ENCODE data around the gene HBA1.
"Not testable (repeated sequence)": the region's sequence is repeated elsewhere in the genome, so short reads cannot be mapped to it uniquely, and the experiment has no call there.

The HBA1 gene

DNA sequence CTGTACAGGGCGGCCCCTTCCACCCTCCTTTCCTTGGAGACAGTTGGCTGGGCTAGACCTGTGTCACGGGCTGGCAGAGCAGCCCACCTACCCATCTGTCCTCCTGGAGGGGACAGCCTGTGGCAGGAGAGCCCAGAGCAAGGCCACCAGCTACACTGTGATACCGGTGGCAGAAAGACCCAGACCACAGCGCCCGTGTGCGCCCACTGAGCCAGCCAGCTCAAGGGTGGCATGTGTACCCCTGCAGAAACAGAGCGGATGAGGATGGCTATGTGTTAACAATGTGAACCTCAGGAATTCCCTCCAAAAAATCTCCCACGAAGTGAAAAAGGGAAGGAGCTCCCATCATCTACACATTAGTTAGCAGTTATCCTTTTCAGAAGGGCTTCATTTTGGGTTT is 10.8 kb downstream of the HBA1 start:
- no peak for DNase-seq
- no peak for TF ChIP-seq GATA1 (IDR thresholded peaks at IDR 0.05; ENCODE audit: low read depth, low read length)
- TF ChIP-seq POLR2A (IDR thresholded peaks at IDR 0.05; ENCODE audit: low read length), result no peak

DNA sequence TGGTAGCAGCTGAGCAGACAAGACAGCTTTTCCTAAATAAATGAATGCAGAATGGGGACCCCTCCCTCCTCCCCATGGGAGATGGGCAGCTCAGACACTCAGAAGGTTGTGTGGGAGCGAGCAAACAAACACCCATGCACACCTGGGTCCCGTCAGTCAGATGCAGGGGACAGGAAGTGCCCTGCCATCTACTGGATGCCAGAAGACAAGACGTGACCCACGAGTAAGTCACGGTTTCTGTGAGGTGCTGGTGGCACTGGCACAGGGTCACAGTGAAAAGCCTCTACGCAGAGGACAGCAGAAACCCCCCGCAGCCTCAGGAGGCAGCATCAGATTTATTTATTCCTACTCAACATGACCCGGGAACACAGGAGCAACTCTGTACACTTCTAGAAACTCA is 12.2 kb downstream of the HBA1 start:
- peak; percentile 36 to 47 for DNase-seq
- TF ChIP-seq GATA1 (IDR thresholded peaks at IDR 0.05; ENCODE audit: low read depth, low read length), result no peak
- no peak for TF ChIP-seq POLR2A (IDR thresholded peaks at IDR 0.05; ENCODE audit: low read length)

GRCh38 chr16:189604-190186 is 13.2 kb downstream of the HBA1 start:
- DNase-seq, result no peak
- TF ChIP-seq POLR2A (IDR thresholded peaks at IDR 0.05; ENCODE audit: low read length), result no peak
- TF ChIP-seq GATA1 (IDR thresholded peaks at IDR 0.05; ENCODE audit: low read depth, low read length), result no peak

DNA sequence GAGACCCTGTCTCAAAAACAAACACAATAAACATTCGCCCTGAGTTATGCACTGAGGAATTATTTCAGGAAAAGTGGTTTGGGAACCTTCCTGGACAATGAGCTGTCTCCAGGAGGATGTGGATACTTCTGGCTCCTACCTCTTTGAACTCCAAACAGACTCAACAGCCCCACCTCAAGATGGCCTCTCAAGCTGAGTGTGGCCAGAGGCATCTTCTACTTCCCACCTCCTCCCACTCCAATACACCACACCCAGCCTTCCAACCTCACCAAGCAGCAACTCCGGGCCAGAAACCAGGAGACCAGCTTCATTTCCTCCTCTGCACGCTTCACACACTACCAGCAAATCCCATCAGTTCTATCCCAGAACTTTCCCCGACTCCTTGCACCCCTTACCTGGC is 15.4 kb downstream of the HBA1 start:
- DNase-seq, result no peak
- no peak for TF ChIP-seq GATA1 (IDR thresholded peaks at IDR 0.05; ENCODE audit: low read depth, low read length)
- TF ChIP-seq POLR2A (IDR thresholded peaks at IDR 0.05; ENCODE audit: low read length), result no peak

DNA sequence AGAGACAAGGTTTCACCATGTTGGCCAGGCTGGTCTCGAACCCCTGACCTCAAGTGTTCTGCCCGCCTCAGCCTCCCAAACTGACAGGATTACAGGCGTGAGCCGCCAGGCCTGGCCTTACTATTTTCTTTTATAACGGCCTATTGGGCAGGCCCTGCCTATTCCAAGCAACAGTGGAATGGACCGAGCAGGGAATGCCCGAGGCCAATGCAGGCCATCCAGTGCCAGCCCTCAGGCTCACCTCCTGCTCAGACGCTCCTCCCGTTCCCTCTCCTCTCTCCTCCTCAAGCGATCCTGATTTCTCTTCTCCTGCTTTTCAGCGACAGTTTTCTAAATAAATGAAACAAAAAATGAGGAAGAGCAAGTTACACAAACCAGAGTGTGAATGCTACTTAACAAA is 16.2 kb downstream of the HBA1 start:
- no peak for DNase-seq
- TF ChIP-seq GATA1 (IDR thresholded peaks at IDR 0.05; ENCODE audit: low read depth, low read length), result no peak
- no peak for TF ChIP-seq POLR2A (IDR thresholded peaks at IDR 0.05; ENCODE audit: low read length)

DNA sequence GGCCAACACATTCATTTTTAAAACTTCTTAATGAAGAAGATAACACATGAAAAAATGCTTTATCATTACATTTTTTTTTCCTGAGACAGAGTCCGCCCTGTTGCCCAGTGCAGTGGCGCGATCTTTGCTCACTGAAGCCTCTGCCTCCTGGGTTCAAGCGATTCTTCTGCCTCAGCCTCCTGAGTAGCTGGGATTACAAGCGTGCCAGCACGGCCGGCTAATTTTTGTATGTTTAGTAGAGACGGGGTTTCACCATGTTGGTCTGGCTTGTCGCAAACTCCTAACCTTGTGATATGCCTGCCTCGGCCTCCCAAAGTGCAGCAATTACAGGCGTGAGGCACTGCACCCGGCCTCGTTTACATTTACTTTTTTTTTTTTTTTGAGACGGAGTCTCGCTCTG is 17.0 kb downstream of the HBA1 start:
- no peak for DNase-seq
- TF ChIP-seq POLR2A (IDR thresholded peaks at IDR 0.05; ENCODE audit: low read length), result no peak
- no peak for TF ChIP-seq GATA1 (IDR thresholded peaks at IDR 0.05; ENCODE audit: low read depth, low read length)

GRCh38 chr16:194516-194915 is 18.0 kb downstream of the HBA1 start:
- no peak for DNase-seq
- TF ChIP-seq POLR2A (IDR thresholded peaks at IDR 0.05; ENCODE audit: low read length) (no peak), GATA1 (IDR thresholded peaks at IDR 0.05; ENCODE audit: low read depth, low read length) (no peak)

DNA sequence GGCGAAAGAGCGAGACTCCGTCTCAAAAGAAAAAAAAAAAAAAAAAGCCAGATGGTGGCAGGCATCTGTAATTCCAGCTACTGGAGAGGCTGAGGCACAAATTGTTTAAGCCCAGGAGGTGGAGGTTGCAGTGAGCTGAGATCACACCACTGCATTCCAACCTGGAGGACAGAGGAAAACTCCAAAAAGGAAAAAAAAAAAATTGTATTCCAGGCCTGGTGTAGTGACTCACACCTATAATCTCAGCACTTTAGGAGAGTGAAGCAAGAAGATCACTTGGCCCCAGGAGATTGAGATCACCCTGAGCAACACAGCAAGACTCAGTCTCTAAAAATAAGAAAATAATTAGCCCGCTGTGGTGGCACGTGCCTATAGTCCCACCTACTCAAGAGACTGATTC is 23.9 kb downstream of the HBA1 start:
- TF ChIP-seq POLR2A (IDR thresholded peaks at IDR 0.05; ENCODE audit: low read length), result no peak
- no peak for TF ChIP-seq GATA1 (IDR thresholded peaks at IDR 0.05; ENCODE audit: low read depth, low read length)
- DNase-seq, result no peak

DNA sequence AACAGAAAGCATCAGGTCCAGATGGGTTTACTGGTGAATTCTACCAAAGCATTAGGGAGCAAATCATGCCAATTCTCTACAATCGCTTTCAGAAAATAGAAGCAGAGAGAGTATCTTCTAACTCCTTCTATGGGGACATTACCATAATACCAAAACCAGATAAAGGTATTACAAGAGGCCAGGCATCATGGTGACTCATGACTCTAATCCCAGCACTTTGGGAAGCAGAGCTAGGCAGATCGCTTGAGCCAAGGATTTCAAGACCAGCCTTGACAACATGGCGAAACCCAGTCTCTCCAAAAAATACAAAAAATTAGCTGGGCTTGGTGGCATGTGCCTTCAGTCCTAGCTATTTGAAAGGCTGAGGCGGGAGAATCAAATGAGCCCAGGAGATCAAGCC is 26.8 kb downstream of the HBA1 start:
- no peak for TF ChIP-seq POLR2A (IDR thresholded peaks at IDR 0.05; ENCODE audit: low read length)
- no peak for TF ChIP-seq GATA1 (IDR thresholded peaks at IDR 0.05; ENCODE audit: low read depth, low read length)
- no peak for DNase-seq

- DNase-seq, result not testable (repeated sequence)
Observed at GRCh38 chr16:204046-204445, 27.6 kb downstream of the HBA1 start.

DNA sequence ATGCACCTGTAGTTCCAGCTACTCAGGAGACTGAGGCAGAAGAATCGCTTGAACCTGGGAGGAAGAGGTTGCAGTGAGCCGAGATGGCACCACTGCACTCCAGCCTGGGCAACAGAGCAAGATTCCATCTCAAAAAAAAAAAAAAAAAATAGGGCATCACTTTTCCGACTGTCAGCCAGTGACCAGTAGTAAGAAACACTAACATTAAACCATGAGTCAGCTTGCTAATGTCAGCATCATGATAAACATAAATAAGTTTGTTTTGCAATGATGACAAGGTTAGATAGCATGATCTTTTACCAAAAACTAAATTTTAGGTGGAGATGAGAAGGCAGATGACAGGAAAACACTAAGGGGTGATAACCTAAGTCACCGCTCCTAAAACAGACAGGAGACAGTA is 32.9 kb downstream of the HBA1 start:
- not testable (repeated sequence) for DNase-seq

DNA sequence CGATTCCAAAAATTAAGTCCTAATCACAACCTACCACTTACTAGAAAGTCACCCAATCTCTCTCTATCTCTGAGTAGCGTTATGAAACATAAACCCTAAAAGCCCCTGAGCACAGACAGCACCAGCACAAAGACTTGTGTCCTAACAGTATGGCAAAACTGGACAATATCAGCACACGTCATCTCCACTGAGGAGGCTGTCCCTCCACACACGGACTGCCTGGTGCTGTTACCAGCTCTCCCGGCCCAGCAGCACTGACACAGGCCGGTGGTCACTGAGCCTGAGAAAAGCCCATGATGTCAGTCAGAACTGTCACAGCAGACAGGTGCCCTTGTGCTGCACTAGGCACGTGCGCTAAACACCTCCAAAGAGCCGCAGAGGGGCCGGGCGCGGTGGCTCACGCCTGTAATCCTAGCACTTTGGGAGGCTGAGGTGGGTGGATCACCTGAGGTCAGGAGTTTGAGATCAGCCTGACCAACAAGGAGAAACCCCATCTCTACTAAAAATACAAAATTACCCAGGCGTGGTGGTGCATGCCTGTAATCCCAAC is 35.2 kb downstream of the HBA1 start:
- not testable (repeated sequence) for DNase-seq

GRCh38 chr16:212999-213398 is 36.5 kb downstream of the HBA1 start:
- TF ChIP-seq GATA1 (IDR thresholded peaks at IDR 0.05; ENCODE audit: low read depth, low read length) (no peak), POLR2A (IDR thresholded peaks at IDR 0.05; ENCODE audit: low read length) (no peak)

GRCh38 chr16:220021-220420 is 43.5 kb downstream of the HBA1 start:
- no peak for DNase-seq
- TF ChIP-seq POLR2A (IDR thresholded peaks at IDR 0.05; ENCODE audit: low read length) (no peak), GATA1 (IDR thresholded peaks at IDR 0.05; ENCODE audit: low read depth, low read length) (no peak)

More at GRCh38 chr16:212999-213398, 36.5 kb downstream of the HBA1 start:
- no peak for DNase-seq

Measured in erythroblast (primary cell).